Mucosa of descending colon (tissue), 3 donors: ENCODE results near the gene DIRAS1. TPM values are rescaled to one million over a fixed set of nuclear protein-coding genes. Genes with fewer than 3 reads are reported as not detected.

ENCODE experiments used
- ATAC-seq: fragments of 200-7000 bp; cut with Tn5 transposase; one replicate; pipeline ENCODE4 v1.9.1; 2020; ENCODE audit warnings: mild to moderate bottlenecking, moderate library complexity
- DNase-seq, 3 donors: peaks; one replicate each; pipeline ENCODE4 v3.0.0-alpha.2; 2020
- H3K36me3 ChIP-seq: fragments of 200-600 bp; one replicate; pipeline ENCODE4 v1.8.0; 2021; ENCODE audit warnings: low read depth, mild to moderate bottlenecking
- H3K4me1 ChIP-seq: fragments of 200-600 bp; one replicate; pipeline ENCODE4 v1.8.0; 2021; ENCODE audit warnings: low read depth, mild to moderate bottlenecking
- H3K4me3 ChIP-seq: fragments of 200-600 bp; one replicate; pipeline ENCODE4 v1.8.0; 2021; ENCODE audit warnings: mild to moderate bottlenecking
- H3K9me3 ChIP-seq: fragments of 200-600 bp; one replicate; pipeline ENCODE4 v1.8.0; 2021; ENCODE audit warnings: mild to moderate bottlenecking
- intact Hi-C, 2 donors: fragments of 100-400 bp; cut with DNase I in 1 of 2; cut with micrococcal nuclease in 1 of 2; formaldehyde crosslinking; loops; one replicate each; pipeline versions ENCODE4 v1.11.0 to v1.11.1; 2022; cut with DNase I, micrococcal nuclease
- total RNA-seq, 3 donors: library from RNA; stranded (reverse); fragmentation: NEBNext Ultra II Directional in 2 of 3; extraction: Animal tissue kit (Norgen Biotek cat#: 25700) in 2 of 3; gene quantifications; one replicate each; pipeline versions ENCODE4 v1.2.1 to v1.2.4, GENCODE V29; 2021 to 2023
- TF ChIP-seq, protein P1 (sequence below): fragments of 200-600 bp; IDR thresholded peaks from one replicate; pipeline ENCODE4 v1.8.0; 2022; ENCODE audit warnings: antibody characterized with exemption, mild to moderate bottlenecking
- donor health status: DM: no; HTN: no; CAD: no; lungs with moderate emphysema.
- donor health status: DM: no; HTN: no; CAD: no.
- donor health status: DM: no; HTN: yes; CAD: no.

The DIRAS1 gene
- total RNA-seq, 3 donors from 2014 or later: 0.20 to 1.7 (median 0.80) TPM

DNA sequence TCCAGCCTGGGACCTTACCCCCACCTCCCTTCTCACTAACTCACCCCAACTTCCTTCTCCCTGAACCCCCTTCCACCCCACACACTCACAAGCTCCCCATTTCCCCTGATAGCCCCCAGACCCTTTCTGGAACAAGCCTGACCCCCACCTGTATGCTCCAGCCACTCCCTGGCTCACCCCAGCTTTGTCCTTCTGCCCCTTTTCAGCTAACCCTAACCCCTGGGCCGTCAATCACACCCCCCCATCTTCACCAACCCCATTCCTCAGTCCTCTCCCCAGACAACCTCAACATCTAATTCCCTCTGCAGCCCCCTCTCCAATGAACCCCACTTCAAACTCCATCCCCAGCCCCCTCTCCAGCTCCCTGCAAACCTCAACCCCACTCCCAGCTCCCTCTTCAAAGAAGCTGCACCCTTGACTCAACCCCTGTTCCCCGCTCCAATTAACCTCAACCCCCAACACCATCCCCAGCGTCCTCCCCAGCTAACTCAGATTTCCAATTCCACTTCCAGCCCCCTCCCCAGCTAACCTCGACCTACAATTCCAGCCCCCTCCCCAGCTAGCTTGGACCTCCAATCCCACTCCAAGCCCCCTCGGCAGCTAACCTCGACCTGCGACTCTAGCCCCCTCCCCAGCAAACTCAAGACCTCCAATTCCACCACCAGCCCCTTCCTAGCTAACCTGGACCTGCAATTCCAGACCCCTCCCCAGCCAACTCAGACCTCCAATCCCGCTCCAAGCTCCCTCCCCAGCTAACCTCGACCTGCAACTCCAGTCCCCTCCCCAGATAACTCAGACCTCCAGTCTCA, 19.6 kb downstream of the DIRAS1 start:
- TF ChIP-seq, protein P1, sequence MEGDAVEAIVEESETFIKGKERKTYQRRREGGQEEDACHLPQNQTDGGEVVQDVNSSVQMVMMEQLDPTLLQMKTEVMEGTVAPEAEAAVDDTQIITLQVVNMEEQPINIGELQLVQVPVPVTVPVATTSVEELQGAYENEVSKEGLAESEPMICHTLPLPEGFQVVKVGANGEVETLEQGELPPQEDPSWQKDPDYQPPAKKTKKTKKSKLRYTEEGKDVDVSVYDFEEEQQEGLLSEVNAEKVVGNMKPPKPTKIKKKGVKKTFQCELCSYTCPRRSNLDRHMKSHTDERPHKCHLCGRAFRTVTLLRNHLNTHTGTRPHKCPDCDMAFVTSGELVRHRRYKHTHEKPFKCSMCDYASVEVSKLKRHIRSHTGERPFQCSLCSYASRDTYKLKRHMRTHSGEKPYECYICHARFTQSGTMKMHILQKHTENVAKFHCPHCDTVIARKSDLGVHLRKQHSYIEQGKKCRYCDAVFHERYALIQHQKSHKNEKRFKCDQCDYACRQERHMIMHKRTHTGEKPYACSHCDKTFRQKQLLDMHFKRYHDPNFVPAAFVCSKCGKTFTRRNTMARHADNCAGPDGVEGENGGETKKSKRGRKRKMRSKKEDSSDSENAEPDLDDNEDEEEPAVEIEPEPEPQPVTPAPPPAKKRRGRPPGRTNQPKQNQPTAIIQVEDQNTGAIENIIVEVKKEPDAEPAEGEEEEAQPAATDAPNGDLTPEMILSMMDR: no peak
- Histone ChIP-seq H3K4me3 (no peak overlapping the region), H3K36me3 (no peaks in the 10 kb centered on the region), H3K9me3 (no peaks in the 10 kb centered on the region), H3K4me1 (peaks cover 2% of the 10 kb centered on the region)
- DNase-seq (no peak), ATAC-seq (no peak)
- intact Hi-C loops: no loop called here

DNA sequence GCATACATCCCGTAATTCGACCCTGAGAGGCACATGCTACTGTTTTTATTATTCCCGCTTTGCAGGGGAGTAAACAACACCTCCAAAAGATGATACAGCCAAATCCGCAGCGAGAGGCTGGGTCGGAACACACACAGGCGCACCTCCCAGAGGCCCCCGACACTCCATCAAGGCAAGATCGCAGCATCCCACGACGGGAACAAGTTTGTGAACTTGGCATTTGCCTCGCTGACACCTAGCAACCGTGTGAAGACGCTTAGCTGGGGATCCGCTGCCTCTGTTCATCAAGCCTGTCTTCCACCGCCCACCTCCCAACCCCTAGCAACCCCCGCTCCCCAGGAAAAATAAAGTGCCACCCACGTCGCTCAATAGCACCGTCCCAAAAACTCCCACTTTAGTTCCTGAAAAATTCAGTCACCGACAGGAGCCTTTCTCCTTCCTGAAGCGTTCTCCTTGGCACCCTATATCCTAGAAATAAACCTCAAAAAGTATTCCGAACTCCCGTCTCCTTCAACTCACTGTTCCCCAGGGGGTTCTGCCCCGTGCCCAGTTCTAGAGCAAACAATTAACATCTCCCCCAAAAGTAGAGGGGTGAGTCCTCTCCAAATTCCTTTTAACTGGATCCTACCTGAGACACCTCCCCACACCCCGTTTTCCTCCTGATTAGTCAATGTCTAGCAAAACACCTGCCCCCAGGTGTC, 20.4 kb downstream of the DIRAS1 start:
- intact Hi-C loops: no loop called here
- peaks cover 2% of the 10 kb centered on the region for H3K4me1 ChIP-seq
- H3K36me3 ChIP-seq: no peaks in the 10 kb centered on the region
- DNase-seq (no peak), ATAC-seq (no peak)
- TF ChIP-seq, protein P1: no peak
- no peak overlapping the region for H3K4me3 ChIP-seq
- no peaks in the 10 kb centered on the region for H3K9me3 ChIP-seq

DNA sequence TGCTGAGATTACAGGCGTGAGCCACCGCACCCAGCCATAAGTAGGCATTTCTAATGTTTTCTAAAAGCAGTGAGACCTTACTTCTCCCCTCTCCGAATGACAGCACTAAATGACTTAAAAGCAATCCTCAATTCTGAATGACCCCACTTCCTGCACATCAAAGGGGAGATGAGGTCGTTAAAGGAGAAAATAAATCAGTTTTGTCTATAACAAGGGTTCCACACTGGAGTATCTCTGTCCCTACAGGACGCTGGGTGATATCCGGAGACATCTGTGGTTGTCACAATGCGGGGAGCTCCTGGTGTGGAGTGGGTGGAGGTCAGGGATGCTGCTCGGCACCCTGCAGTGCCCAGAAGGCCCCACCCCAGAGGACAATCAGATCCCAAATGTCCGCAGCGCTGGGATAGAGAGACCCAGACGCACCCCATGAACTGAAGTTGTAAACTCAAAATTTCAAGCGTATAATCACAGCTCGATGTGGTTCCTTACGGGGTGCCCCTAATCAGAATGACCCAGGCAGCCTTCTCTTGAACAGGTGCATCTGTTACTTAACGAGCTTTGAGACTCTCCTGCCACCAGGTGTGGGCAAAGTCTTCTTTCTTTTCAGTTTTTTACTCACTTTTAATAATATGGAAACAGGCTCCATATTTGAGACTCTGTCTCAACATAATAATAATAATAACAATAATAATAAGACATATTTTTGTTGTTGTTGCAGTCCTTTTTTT, 21.6 kb downstream of the DIRAS1 start:
- ATAC-seq (no peak), DNase-seq (no peak)
- TF ChIP-seq, protein P1: no peak
- H3K4me3 ChIP-seq: no peak overlapping the region
- intact Hi-C loops: no loop called here
- H3K4me1 ChIP-seq: peaks cover 4% of the 10 kb centered on the region
- H3K9me3 ChIP-seq: no peaks in the 10 kb centered on the region
- H3K36me3 ChIP-seq: no peaks in the 10 kb centered on the region

DNA sequence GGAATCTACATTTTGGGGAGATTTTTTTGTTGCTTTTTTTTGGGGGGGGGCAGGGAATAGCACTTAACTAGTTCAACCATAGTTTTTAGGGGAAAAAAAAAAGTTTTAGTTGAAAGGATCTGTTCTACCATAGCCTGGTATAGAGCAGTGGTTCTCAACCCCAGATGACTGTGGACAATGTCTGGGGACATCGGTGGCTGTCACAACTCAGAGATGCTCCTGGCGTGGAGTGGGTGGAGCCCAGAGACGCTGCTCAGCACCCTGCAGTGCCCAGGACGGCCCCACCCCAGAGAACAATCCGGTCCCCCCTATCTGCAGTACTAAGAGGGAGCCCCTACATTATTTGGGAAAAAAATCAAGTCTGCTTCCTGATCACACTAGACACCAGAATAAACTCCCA, 27.0 kb downstream of the DIRAS1 start:
- TF ChIP-seq, protein P1: no peak
- no peak for ATAC-seq
- Histone ChIP-seq H3K4me3 (no peak overlapping the region), H3K4me1 (peaks cover 4% of the 10 kb centered on the region), H3K36me3 (no peaks in the 10 kb centered on the region), H3K9me3 (no peaks in the 10 kb centered on the region)
- intact Hi-C loops: no loop called here
- DNase-seq: no peak

DNA sequence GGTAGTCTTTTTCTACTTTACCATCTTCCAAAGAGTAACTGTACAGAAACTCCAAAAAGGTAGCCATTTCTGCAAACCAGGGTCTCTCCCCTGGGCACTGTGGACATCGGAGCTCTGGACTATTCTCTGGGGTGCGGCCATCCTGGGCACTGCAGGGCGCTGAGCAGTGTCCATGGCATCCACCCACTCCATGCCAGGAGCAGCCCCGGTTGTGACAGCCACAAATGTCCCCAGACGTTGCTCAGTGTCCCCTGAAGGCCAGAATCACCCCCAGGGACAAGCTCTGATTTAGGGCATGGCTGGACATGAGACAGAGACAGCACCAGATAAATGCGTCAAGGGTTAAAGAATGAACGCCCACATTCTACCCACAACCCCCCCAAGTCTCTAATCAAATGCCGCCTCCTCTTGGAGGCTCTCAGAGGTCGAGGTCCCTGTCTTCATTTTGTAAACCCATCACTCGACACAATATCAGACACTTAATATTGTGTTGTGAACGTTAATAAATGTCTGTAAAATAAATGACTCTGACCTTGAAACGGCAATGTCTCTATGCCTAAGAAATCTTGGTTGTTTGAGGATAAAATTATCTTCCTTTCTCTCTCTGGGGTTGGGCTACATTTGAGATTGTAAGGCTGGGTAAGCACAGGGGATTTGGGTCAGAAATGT, 27.5 kb downstream of the DIRAS1 start:
- Histone ChIP-seq H3K9me3 (no peaks in the 10 kb centered on the region), H3K4me1 (peaks cover 4% of the 10 kb centered on the region), H3K4me3 (no peak overlapping the region), H3K36me3 (no peaks in the 10 kb centered on the region)
- TF ChIP-seq, protein P1: no peak
- no peak for DNase-seq
- intact Hi-C loops: no loop called here
- ATAC-seq: no peak
